ENCODE measurements around the gene C6orf15. TPM values are rescaled to one million over a fixed set of nuclear protein-coding genes. Genes with fewer than 3 reads are reported as not detected.
A peak's percentile ranks its signal among the peaks of the same experiment; 100 is the strongest.

Gene C6orf15
- total and polyA plus RNA-seq, 2 of the 8 experiments (the other 6 are each of a cell fraction or from before 2014, with no cell fraction given): not detected

GRCh38 chr6:31087494-31088089 lies 24.8 kb downstream of the C6orf15 start:
- ChIA-PET POLR2A (ENCODE audit: partially characterized antibody) (interaction anchor here (0.6 to 1.9 kb wide), 6 partner anchors 75 to 489 kb away, joined by 3 to 6 read pairs (median 3); partner anchors contain the start of gene TUBB), CTCF (ENCODE audit: partially characterized antibody) (interaction anchor here (0.5 to 13.3 kb wide), 64 partner anchors 9 to 530 kb away, joined by 3 to 285 read pairs (median 4); partner anchors contain the start of genes MUCL3, PRR3, SFTA2 and VARS2)
- Histone ChIP-seq H3K36me3 (ENCODE audit: control insufficient read depth in 2 of 4, insufficient read depth in 4 of 4, low read length in 3 of 4) (no peaks in the 10 kb centered on the region), H3K23me2 (ENCODE audit: low read depth, low read length) (no peaks in the 10 kb centered on the region), H3K56ac (replicated peaks; ENCODE audit: insufficient read length, low read depth, low read length) (no peak overlapping the region), H4K20me1 (replicated peaks in 1 of 2; ENCODE audit: control insufficient read depth in 1 of 2, insufficient read depth in 2 of 2, low read length in 2 of 2) (no peaks in the 10 kb centered on the region), H2BK5ac (ENCODE audit: low read depth, low read length) (no peak overlapping the region), H2BK20ac (ENCODE audit: low read length) (no peak overlapping the region), H3K27me3 (replicated peaks in 1 of 4; ENCODE audit: control insufficient read depth in 3 of 4, extremely low read depth in 1 of 4, insufficient read depth in 3 of 4, low read length in 3 of 4) (no peaks in the 10 kb centered on the region), H2BK120ac (replicated peaks; ENCODE audit: low read depth, low read length) (no peak overlapping the region), H3K27ac (ENCODE audit: low read depth, low read length) (no peak overlapping the region), H3K79me1 (ENCODE audit: low read depth, low read length) (no peaks in the 10 kb centered on the region), H4K8ac (ENCODE audit: extremely low read depth, insufficient read depth, low read length) (no peak overlapping the region), H3K79me2 (ENCODE audit: control insufficient read depth in 1 of 2, insufficient read depth in 2 of 2, low read length in 2 of 2) (no peaks in the 10 kb centered on the region), H3K4ac (replicated peaks; ENCODE audit: insufficient read length, low read depth, low read length) (no peak overlapping the region), H3K9ac (replicated peaks in 1 of 4; ENCODE audit: extremely low read depth in 1 of 4, low read depth in 3 of 4, low read length in 3 of 4) (no peak overlapping the region), H4K5ac (ENCODE audit: insufficient read length, low read depth, low read length) (no peak overlapping the region), H3K23ac (ENCODE audit: insufficient read length) (no peak overlapping the region), H2AK5ac (ENCODE audit: low read depth, low read length) (no peak overlapping the region), H3K18ac (ENCODE audit: extremely low read depth, low read length) (no peak overlapping the region), H2BK12ac (ENCODE audit: low read depth, low read length) (no peak overlapping the region), H2AFZ (ENCODE audit: low read length) (no peak overlapping the region), H3K4me3 (ENCODE audit: extremely low read depth in 1 of 4, insufficient read depth in 2 of 4, low read depth in 3 of 4, low read length in 4 of 4) (no peak overlapping the region), H2BK15ac (ENCODE audit: low read length) (no peak overlapping the region), H3K4me2 (ENCODE audit: insufficient read depth in 1 of 2, low read depth in 2 of 2, low read length in 2 of 2) (no peak overlapping the region), H3K9me3 (ENCODE audit: insufficient read depth in 2 of 2, low read depth in 1 of 2, low read length in 1 of 2) (no peaks in the 10 kb centered on the region), H3K4me1 (replicated peaks in 1 of 4; ENCODE audit: control insufficient read depth in 3 of 4, insufficient read depth in 4 of 4, low read length in 3 of 4) (no peaks in the 10 kb centered on the region; a peak in 1 of 7 replicates), H3K14ac (ENCODE audit: insufficient read length) (no peak overlapping the region), H4K91ac (replicated peaks; ENCODE audit: insufficient read length, low read length) (no peak overlapping the region)
- DNase-seq (ENCODE audit: low read depth in 1 of 2, low spot score in 2 of 2): peak in 1 of 2 experiments; percentile 87
- peak; percentile 63 for FAIRE-seq
- TF ChIP-seq, protein P1, sequence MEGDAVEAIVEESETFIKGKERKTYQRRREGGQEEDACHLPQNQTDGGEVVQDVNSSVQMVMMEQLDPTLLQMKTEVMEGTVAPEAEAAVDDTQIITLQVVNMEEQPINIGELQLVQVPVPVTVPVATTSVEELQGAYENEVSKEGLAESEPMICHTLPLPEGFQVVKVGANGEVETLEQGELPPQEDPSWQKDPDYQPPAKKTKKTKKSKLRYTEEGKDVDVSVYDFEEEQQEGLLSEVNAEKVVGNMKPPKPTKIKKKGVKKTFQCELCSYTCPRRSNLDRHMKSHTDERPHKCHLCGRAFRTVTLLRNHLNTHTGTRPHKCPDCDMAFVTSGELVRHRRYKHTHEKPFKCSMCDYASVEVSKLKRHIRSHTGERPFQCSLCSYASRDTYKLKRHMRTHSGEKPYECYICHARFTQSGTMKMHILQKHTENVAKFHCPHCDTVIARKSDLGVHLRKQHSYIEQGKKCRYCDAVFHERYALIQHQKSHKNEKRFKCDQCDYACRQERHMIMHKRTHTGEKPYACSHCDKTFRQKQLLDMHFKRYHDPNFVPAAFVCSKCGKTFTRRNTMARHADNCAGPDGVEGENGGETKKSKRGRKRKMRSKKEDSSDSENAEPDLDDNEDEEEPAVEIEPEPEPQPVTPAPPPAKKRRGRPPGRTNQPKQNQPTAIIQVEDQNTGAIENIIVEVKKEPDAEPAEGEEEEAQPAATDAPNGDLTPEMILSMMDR (IDR thresholded peaks at IDR 0.05; ENCODE audit: control extremely low read depth in 1 of 3, insufficient read depth in 1 of 3, low read depth in 1 of 3, low read length in 3 of 3): peak; percentile 47 to 70 (median 67)
- TF ChIP-seq RAD21 (IDR thresholded peaks at IDR 0.05 in 1 of 2, conservative IDR thresholded peaks at IDR 0.05 in 1 of 2; ENCODE audit: low read depth in 2 of 2, low read length in 2 of 2): peak; percentile 81 to 83
- no peak for TF ChIP-seq RNF2 (IDR thresholded peaks at IDR 0.05; ENCODE audit: borderline replicate concordance, low read depth, low read length, missing control alignments, poor library complexity, severe bottlenecking)
- TF ChIP-seq ASH2L (IDR thresholded peaks at IDR 0.05; ENCODE audit: low read length): no peak
- no peak for TF ChIP-seq NRF1 (IDR thresholded peaks at IDR 0.05; ENCODE audit: low read depth, low read length)
- WGBS, 2 experiments (ENCODE audit: extremely low coverage in 1 of 2, insufficient coverage in 1 of 2, insufficient read length in 1 of 2, insufficient replicate concordance in 2 of 2, low coverage in 1 of 2, low lambda C conversion rate in 2 of 2, missing lambda C conversion rate in 1 of 2): 10% methylated on average over 13 of the region's 14 CpGs; no CpG with 5 or more reads in 1 of the 2 experiments

Data from H1 (cell line).